Left forelimb (tissue), 1 donor: Measurements from ENCODE around the gene CARMIL3.
"Not testable (repeated sequence)": the region's sequence is repeated elsewhere in the genome, so short reads cannot be mapped to it uniquely, and the experiment has no call there.

Experiments
- DNase-seq: peaks from one replicate; pipeline ENCODE4 v3.0.0-alpha.2; 2018; ENCODE audit warnings: low spot score

CARMIL3 gene, protein sequence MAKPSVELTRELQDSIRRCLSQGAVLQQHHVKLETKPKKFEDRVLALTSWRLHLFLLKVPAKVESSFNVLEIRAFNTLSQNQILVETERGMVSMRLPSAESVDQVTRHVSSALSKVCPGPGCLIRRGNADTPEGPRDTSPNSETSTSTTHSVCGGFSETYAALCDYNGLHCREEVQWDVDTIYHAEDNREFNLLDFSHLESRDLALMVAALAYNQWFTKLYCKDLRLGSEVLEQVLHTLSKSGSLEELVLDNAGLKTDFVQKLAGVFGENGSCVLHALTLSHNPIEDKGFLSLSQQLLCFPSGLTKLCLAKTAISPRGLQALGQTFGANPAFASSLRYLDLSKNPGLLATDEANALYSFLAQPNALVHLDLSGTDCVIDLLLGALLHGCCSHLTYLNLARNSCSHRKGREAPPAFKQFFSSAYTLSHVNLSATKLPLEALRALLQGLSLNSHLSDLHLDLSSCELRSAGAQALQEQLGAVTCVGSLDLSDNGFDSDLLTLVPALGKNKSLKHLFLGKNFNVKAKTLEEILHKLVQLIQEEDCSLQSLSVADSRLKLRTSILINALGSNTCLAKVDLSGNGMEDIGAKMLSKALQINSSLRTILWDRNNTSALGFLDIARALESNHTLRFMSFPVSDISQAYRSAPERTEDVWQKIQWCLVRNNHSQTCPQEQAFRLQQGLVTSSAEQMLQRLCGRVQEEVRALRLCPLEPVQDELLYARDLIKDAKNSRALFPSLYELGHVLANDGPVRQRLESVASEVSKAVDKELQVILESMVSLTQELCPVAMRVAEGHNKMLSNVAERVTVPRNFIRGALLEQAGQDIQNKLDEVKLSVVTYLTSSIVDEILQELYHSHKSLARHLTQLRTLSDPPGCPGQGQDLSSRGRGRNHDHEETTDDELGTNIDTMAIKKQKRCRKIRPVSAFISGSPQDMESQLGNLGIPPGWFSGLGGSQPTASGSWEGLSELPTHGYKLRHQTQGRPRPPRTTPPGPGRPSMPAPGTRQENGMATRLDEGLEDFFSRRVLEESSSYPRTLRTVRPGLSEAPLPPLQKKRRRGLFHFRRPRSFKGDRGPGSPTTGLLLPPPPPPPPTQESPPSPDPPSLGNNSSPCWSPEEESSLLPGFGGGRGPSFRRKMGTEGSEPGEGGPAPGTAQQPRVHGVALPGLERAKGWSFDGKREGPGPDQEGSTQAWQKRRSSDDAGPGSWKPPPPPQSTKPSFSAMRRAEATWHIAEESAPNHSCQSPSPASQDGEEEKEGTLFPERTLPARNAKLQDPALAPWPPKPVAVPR (N-terminal part only)

DNA sequence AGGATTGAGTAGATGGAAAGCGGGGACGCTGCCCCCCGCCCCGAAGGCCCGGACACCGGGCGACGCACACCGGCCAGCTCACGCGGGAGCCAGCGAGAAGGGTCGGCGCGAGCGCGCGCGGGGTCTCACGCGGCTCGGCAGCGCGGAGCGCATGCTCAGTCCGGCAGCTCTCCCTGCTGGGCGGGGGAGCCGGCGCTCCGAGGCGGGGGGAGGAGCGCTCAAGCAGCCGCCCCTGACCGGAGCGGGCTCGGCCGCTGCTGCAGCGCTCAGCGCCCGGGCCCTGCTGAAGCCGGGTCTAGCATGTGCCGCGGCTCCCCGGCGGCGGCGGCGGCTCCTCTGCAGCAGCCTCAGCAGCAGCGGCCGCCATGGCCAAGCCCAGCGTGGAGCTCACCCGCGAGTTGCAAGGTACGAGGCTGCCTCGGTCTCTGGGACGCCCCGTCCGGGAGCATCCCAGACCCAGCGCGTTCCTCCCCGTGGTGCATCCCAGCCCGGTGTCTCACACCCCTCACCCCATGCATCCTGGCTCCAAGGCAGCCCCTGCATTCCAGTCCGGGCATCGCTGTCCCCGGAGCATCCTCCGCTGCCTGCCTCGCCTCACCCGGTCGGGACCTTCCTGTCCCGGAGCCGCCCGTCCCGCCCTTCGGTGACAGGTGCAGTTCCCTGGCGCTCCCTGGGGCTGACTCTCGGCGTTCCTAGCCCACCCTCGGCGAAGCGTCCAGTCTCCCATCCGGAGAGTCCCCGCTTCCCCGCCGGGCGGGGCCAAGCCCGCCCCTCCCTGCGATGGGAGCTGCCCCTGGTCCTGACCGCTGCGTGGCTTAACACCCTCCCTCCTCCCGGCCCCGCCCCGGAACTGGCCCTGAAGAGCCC lies at the start of gene CARMIL3:
Gene CARMIL3 (plus strand): TSS at position 221 of the 867 bp plus-strand sequence. CDS start 145 bp downstream, at position 366.
- peak; percentile 73 for DNase-seq

DNA sequence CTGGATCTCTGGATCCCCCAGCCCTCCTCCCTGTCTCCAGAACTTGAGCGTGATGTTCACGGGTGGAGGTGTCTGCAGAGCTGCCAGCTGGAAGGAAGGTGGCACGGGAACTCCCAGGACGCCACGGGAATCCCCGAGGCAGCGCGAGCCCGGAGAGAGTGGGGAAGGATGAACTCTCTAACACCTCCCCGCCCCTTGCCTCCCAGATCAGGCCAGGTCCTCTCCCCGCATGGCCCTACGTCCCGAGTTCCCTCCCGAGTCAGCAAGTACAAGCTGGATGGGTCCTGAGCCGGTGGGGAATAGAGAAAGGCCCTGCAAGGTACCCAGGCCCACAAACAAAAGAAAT lies 45.4 kb upstream of the CARMIL3 start:
- DNase-seq = not testable (repeated sequence)

DNA sequence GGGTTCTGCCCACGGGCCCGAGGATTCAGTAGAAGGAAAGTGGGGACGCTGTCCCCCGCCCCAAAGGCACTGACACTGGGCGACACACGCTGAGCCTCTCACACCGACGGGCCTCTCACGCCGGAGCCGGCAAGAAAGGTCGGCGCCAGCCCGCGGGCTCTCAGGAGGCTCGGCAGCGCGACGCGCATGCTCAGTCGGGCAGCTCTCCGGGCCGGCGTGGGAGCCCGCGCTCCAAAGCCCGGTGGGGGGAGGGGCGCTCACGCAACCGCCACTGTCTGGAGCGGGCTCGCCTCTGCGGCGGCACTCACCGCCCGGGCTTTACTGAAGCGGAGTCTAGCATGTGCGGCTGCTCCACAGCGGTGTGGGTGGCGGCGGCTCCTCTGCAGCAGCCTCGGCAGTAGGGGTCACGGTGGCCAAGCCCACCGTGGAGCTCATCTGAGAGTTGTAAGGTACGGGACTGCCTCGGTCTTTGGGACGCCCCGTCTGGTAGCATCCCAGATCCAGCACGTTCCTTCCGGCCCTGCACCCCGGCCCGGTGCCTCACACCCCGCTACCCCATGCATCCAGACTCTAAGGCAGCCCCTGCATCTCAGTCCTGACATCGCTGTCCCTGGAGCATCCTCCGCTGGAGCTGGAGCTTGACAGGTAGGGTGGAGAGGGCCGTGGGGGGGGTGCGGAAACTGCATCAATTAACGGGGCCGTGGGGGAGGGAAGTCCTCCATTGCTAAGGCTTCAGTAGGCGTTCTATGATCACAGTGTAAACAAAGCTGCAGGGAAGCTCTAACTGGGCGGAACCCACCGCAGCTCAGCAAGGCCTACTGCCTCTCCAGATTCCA lies 44.8 kb upstream of the CARMIL3 start:
- DNase-seq = peak; percentile 69

DNA sequence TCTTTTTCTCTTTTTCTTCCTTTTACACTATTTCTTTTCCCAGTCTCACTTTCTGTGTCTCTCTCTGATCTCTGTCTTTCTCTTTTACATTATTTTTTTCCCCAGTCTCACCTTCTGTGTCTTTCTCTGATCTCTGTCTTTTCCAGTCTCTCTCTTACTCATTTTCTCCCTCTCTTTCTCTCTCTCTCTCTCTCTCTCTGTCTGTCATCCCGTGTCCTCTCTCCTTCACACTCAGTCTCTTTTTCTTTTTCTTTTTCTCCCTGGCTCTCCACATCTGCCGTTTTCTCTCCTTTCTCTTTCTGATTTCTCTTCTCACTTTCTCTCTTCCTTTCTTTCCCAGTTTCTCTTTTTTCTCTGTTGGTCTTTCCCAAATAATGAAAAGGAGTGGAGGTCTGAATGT lies 40.8 kb upstream of the CARMIL3 start:
- DNase-seq = no peak

DNA sequence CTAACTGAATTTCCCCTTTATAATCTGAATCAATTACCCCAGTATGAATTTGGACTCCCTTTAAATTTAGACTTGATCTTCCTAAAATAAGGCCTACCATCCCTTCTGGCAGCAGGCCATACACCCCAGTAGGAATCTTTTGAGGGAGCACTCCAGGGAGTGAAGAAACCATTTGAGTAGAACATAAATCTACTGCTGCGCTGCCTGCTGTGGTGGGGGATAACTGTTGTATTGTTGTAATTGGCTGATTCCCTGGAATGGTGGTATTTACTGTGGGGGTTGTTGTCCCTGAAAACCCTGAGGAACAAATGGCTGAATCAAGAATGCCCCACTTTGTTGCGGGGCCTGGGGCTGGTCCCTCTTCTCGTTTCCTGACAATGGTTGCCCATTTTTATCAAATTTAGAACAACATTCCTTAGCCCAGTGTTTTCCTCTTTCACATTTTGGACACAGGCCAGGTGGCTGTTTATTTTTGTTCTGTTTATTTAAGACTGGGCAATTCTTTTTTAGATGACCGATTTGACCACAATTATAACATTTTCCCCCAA lies 39.0 kb upstream of the CARMIL3 start:
- DNase-seq = not testable (repeated sequence)

DNA sequence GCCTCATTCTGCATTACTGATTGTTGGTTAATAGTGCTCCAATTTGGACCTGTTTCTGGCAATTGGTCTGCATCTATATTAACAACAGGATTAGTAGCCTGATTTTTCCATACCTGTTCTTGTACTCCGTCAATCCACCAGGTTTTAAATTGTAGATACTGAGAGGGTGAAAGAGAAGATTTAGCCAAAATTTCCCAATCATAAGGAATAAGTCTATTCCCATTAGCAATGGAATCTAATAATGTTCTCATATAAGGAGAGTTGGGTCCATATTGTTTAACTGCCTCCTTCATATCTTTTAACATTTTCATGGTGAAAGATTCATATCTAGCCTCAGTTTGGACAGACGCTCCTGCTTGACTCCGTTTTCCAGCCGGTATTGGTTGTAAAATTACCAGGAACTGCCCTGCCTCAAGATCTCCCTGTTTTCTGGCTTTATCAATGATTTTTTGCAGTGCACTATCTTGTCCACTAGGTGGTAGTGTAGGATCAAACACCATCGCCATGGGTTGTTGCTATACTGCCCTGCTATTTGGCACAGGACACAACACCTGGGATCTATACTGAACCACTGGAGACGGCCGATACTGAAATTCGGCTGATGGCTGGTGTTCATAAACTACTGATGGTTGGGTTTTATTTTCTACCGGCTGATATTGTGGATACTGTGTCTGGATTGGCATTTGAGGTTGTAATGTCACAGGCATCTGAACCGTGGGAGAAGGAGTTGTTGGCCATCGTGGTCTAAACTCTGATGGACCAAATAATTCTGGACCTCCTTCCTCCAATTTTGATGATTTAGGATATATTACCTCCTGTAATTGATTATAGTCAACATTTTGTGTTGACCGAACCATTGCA lies 37.9 kb upstream of the CARMIL3 start:
- DNase-seq = no peak

DNA sequence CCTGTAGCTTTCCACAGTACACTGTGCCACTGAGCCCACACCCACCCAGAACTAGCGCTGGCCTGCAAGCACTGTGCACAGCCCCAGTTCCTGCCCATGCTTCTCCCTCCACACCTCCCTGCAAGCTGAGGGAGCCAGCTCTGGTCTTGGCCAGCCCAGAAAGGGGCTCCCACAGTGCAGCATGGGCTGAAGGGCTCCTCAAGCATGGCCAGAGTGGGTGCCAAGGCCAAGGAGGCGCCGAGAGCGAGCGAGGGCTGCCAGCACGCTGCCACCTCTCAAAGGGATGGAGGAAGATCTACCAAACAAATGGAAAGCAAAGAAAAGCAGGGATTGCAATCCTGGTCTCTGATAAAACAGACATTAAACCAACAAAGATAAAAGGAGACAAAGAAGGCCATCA lies 36.1 kb upstream of the CARMIL3 start:
- not testable (repeated sequence) for DNase-seq

DNA sequence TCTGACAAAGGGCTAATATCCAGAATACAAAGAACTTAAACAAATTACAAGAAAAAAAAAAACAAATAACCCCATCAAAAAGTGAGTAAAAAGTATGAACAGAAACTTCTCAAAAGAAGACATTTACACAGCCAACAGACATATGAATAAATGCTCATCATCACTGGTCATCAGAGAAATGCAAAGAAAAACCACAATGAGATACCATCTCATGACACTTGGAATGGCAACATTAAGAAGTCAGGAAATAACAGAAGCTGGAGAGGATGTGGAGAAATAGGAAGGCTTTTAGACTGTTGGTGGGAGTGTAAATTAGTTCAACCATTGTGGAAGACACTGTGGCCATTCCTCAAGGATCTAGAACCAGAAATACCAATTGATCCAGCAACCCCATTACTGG lies 32.8 kb upstream of the CARMIL3 start:
- not testable (repeated sequence) for DNase-seq

DNA sequence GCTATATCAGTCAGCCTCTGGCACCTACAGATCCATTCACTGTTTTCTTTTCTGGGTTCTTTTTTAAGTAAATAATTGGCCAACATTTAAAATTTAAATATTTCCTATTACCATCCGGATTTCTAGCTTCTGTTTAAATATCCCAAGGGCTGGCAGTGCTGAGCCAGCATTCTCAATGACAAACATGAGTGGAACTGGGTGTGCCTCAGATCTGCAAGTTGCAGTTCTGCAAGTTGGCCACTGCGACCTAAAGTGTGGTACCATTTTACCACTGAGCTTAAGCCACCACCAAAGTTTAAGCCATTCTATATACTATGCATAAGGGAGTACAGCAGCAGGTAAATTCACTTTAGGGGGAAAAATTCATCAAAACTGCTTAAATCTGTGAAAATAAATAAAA lies 31.9 kb upstream of the CARMIL3 start:
- not testable (repeated sequence) for DNase-seq

DNA sequence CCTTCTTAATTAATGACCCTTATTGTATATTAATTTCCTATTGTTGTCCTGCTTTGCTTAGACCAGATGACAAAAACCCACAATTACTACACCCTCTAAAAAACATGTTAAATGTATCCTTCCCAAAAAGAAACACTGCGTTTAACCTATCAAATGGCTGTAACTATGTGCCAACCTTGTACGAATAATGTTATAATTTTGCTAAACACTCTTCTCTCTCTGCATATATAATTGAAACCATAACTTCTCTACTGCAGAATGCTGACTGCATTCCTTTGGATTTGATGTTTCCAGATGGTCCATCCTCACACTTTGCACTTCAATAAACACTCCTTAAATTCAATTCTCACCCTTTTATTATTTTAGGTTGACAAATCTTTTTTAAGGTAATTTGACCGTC lies 31.3 kb upstream of the CARMIL3 start:
- not testable (repeated sequence) for DNase-seq

DNA sequence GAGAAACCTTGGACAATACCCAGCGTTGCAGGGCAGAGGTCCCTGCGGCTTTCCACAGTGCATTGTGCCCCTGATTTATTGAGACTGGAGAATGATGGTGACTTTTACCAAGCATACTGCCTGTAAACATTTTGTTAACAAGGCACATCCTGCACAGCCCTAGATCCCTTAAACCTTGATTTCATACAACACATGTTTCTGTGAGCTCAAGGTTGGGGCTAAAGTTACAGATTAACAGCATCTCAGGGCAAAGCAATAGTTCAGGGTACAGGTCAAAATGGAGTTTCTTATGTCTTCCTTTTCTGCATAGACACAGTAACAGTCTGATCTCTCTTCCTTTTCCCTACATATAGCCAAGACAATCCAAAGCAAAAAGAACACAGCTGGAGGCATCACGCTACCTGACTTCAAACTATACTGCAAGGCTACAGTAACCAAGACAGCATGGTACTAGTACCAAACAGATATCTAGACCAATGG lies 26.8 kb upstream of the CARMIL3 start:
- not testable (repeated sequence) for DNase-seq

DNA sequence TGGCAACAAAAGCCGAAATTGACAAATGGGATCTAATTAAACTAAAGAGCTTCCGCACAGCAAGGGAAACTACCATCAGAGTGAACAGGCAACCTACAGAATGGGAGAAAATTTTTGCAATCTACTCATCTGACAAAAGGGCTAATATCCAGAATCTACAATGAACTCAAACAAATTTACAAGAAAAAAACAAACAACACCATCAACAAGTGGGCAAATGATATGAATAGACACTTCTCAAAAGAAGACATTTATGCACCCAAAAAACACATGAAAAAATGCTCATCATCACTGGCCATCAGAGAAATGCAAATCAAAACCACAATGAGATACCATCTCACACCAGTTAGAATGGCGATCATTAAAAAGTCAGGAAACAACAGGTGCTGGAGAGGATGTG lies 22.1 kb upstream of the CARMIL3 start:
- not testable (repeated sequence) for DNase-seq

DNA sequence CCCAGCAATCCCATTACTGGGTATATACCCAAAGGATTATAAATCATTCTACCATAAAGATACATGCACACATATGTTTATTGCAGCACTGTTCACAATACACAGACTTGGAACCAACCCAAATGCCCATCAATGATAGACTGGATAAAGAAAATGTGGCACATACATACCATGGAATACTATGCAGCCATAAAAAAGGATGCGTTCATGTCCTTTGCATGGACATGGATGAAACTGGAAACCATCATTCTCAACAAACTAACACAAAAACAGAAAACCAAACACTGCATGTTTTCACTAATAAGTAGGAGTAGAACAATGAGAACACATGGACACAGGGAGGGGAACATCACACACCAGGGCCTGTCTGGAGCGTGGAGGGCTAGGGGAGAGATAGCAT lies 20.5 kb upstream of the CARMIL3 start:
- not testable (repeated sequence) for DNase-seq

DNA sequence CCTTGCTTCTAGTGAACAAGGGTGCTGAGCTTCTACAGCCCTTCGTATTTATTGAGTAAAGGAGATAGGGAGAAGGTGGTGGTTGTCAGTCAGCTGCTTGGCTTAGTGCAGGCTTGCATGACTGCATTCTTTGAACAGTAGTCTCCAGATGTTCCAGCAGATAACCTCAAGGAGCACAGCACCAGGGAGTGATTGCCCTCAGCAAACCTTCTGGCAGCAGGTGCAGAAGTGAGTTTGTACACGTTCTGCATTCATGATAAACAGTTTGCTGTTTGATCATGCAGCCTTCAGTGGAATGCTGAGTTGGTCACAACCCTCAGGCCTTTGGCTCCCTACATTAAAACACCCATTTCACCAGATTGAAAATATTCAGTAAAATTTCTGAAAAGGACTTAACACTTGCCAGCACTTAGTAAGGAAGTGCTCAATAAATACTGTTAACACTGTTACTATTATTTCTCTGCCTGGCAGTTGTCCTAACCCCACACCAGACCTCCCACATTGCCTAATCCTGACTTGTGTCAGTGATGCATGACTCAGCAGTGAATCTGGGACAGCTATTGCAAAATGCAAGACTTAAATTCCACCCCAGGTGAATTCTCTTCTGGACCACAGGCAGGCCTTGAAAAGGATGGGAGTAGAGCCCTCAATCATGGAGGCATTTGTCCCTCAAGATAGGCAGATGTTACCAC lies 18.9 kb upstream of the CARMIL3 start:
- no peak for DNase-seq

DNA sequence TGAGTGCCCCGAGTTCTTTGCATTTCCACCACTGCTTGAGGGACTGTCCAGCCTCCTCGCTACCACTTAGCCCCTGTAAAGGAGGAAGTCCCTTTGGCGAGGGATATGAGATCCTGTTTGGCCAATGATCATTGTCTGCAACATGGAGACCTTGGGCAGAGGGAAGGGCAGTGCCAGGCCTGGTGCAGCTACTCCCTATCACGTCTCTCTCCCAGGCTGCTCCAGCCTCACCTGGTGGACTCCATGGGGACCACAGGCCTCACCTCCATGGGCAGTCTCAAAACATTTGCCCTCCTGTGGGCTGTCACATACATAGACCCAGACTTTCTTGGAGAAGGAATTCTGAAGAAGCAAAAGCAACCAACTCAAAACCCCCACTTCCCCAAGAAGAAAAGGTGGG lies 16.0 kb upstream of the CARMIL3 start:
- DNase-seq = not testable (repeated sequence)

DNA sequence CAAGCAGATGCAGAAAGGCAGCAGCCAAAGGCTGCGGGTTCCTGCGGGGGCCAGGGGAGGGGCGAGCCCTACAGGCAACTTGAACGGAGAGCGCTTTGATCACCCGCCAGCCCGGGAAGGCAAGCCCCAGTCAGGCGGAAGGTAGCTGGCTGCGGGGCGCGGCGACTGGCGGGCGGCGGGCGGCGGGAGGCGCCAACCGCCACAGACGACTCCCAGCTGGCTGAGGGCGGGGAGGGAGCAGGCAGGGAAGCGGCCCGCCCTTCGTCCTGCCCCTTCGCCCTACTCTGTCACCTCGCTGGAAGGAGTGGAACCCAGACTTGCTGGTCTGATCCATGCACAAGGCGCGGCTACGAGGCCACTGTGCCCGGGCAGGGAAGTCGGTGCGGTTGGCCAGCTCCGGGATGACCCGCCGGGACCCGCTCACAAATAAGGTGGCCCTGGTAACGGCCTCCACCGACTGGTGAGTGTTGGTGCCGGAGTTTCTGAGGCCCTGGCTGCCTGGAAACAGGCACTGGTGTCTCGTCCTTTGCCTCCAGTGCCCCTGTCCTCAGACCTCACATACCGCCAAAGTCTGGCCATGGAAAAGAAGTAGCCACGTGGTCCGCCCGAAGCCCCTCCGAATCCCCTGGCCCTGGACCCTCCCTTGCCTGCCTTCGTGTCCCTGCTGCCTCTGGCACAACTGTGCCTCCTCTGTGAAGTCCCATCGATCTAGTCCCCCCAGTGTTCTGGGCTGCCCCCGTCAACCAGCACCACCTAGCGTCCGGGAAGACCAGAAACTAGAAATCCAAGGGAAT lies 15.4 kb upstream of the CARMIL3 start:
- peak; percentile 87 for DNase-seq

DNA sequence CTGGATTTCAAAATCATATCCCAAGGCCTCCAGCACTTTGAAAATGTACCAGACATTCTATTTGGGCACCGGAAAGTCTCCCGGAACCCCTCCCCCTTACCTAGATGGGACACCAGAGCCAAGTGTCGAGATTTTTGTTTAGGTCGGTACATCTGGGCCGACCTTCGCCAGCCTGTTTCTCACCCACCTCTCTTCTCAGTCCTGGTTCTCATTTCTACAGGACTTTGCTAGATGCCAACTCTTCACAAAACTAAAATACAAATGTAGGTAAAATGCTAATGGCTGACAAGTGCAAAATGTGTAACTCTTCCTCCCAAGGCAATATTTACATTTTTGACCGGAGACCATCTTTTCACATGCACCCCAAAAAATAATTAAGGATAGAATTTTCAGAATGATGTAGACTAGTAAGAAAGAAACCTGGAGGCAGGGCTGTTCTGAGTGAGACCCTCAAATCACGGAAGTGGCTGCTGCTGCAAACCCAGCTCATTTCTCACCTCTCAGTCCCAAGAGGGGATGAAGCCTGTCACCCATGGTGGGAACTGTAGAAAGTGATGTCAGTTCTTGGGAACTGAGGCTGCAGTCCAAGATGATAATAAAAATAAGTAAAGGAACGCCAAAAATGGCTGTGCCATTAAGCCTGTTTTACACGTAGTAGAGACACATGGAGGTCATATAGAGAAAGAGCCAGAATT lies 14.7 kb upstream of the CARMIL3 start:
- not testable (repeated sequence) for DNase-seq
